HFFc6 (cell line): ENCODE measurements around the gene SIGLEC10. TPM values are rescaled to one million over a fixed set of nuclear protein-coding genes. Genes with fewer than 3 reads are reported as not detected.

ENCODE experiments used
- DNase-seq: peaks from one replicate; pipeline ENCODE4 v3.0.0-alpha.2; 2018
- H3K27ac Mint-ChIP-seq: 2 replicates; pipeline ENCODE4 v1.8.0; 2020; ENCODE audit warnings: mild to moderate bottlenecking, mixed read lengths
- H3K27me3 Mint-ChIP-seq: 2 replicates; pipeline ENCODE4 v1.8.0; 2021; ENCODE audit warnings: mild to moderate bottlenecking, moderate library complexity, mixed read lengths; ENCODE audit not compliant: insufficient read depth
- H3K36me3 Mint-ChIP-seq: 2 replicates; pipeline ENCODE4 v1.8.0; 2021; ENCODE audit warnings: low read depth, mixed read lengths
- H3K4me1 Mint-ChIP-seq: 2 replicates; pipeline ENCODE4 v1.8.0; 2020; ENCODE audit warnings: low read depth, mixed read lengths
- H3K4me3 Mint-ChIP-seq: 2 replicates; pipeline ENCODE4 v1.8.0; 2020; ENCODE audit warnings: mild to moderate bottlenecking, moderate library complexity, mixed read lengths
- H3K9me3 Mint-ChIP-seq: 2 replicates; pipeline ENCODE4 v1.8.0; 2020; ENCODE audit warnings: mild to moderate bottlenecking, mixed read lengths
- CTCF ChIP-seq: fragments of 200-600 bp; sonication (generic); IDR thresholded peaks from 2 replicates; pipeline ENCODE4 v1.5.0; 2021; ENCODE audit warnings: antibody characterized with exemption, mild to moderate bottlenecking
- total RNA-seq, 6 experiments: library from RNA; stranded (reverse); fragmentation: NEBNext Ultra II Directional; extraction: Animal tissue kit (Norgen Biotek cat#: 25700); gene quantifications; 2 replicates in 1 of 6; 3 replicates in 5 of 6; pipeline ENCODE4 v1.2.3, GENCODE V29; 2021

SIGLEC10 gene
- total RNA-seq, 6 experiments from 2014 or later, result not detected

- H3K9me3 Mint-ChIP-seq, result peaks cover 7% of the 10 kb centered on the region; the same call in 1 of the 2 replicates
- H3K27ac Mint-ChIP-seq, result no peak overlapping the region
- H3K27me3 Mint-ChIP-seq, result peaks cover 3% of the 10 kb centered on the region
- no peaks in the 10 kb centered on the region for H3K36me3 Mint-ChIP-seq
- H3K4me1 Mint-ChIP-seq, result no peaks in the 10 kb centered on the region
- no peak for DNase-seq
- TF ChIP-seq CTCF, result no peak
- no peak overlapping the region for H3K4me3 Mint-ChIP-seq
Measured at GRCh38 chr19:51380379-51380778, 37.1 kb downstream of the SIGLEC10 start.

GRCh38 chr19:51377422-51377821, 40.0 kb downstream of the SIGLEC10 start:
- Mint-ChIP-seq H3K4me1 (no peaks in the 10 kb centered on the region), H3K4me3 (no peak overlapping the region), H3K27me3 (peaks cover 12% of the 10 kb centered on the region), H3K9me3 (peaks cover 7% of the 10 kb centered on the region; the same call in 1 of the 2 replicates), H3K27ac (no peak overlapping the region), H3K36me3 (no peaks in the 10 kb centered on the region)
- no peak for TF ChIP-seq CTCF
- no peak for DNase-seq

- Mint-ChIP-seq H3K4me1 (no peaks in the 10 kb centered on the region), H3K27me3 (peaks cover 20% of the 10 kb centered on the region), H3K9me3 (no peaks in the 10 kb centered on the region), H3K4me3 (no peak overlapping the region), H3K36me3 (no peaks in the 10 kb centered on the region), H3K27ac (no peak overlapping the region)
- DNase-seq, result no peak
- no peak for TF ChIP-seq CTCF
Measured at GRCh38 chr19:51375504-51376221, 41.8 kb downstream of the SIGLEC10 start.

GRCh38 chr19:51372649-51373504, 44.6 kb downstream of the SIGLEC10 start, which contains the start of gene NKG7:
NKG7 (minus strand) TSS chr19:51372654; CDS start chr19:51372535, 119 bp downstream.
- Mint-ChIP-seq H3K36me3 (no peaks in the 10 kb centered on the region), H3K9me3 (no peaks in the 10 kb centered on the region), H3K27ac (no peak within 1 kb of the TSS), H3K4me3 (no peak within 1 kb of the TSS), H3K27me3 (peaks cover 24% of the 10 kb centered on the region), H3K4me1 (peaks cover 6% of the 10 kb centered on the region)
- no peak for TF ChIP-seq CTCF
- no peak for DNase-seq

- Mint-ChIP-seq H3K27ac (no peak overlapping the region), H3K4me3 (no peak overlapping the region)
- no peak for DNase-seq
Measured at GRCh38 chr19:51372021-51372648, 45.3 kb downstream of the SIGLEC10 start.

More at GRCh38 chr19:51372021-51372648, 45.3 kb downstream of the SIGLEC10 start:
- TF ChIP-seq CTCF, result no peak
- H3K4me1 Mint-ChIP-seq, result peaks cover 6% of the 10 kb centered on the region
- H3K9me3 Mint-ChIP-seq, result no peaks in the 10 kb centered on the region
- H3K36me3 Mint-ChIP-seq, result no peaks in the 10 kb centered on the region
- H3K27me3 Mint-ChIP-seq, result peaks cover 24% of the 10 kb centered on the region
